ENCODE results near the gene IRGC. TPM values are rescaled to one million over a fixed set of nuclear protein-coding genes. Genes with fewer than 3 reads are reported as not detected.

The IRGC gene
- total and polyA plus RNA-seq, 2 of the 13 experiments (the other 11 are each of a cell fraction or from before 2014, with no cell fraction given) = not detected

- TF ChIP-seq PRDM10 (CRISPR knock-in tag; IDR thresholded peaks at IDR 0.05; ENCODE audit: low read depth) = no peak
- no peak for TF ChIP-seq ATF7-NPFF (CRISPR knock-in tag; IDR thresholded peaks at IDR 0.05; ENCODE audit: low read depth)
- no peak for TF ChIP-seq ATF3 (CRISPR knock-in tag; IDR thresholded peaks at IDR 0.05)
- TF ChIP-seq ZNF761 (CRISPR knock-in tag; conservative IDR thresholded peaks at IDR 0.05) = no peak
- TF ChIP-seq DRAP1 (CRISPR knock-in tag; IDR thresholded peaks at IDR 0.05) = no peak
- TF ChIP-seq CAMTA2 (CRISPR knock-in tag; IDR thresholded peaks at IDR 0.05; ENCODE audit: borderline replicate concordance) = no peak
- no peak for TF ChIP-seq TCF7 (IDR thresholded peaks at IDR 0.05; ENCODE audit: low read depth)
- no peak for TF ChIP-seq TMF1 (CRISPR knock-in tag; IDR thresholded peaks at IDR 0.05; ENCODE audit: low read depth)
- no peak for TF ChIP-seq ELK4 (CRISPR knock-in tag; IDR thresholded peaks at IDR 0.05; ENCODE audit: borderline replicate concordance)
- TF ChIP-seq TRIM24 (CRISPR knock-in tag; IDR thresholded peaks at IDR 0.05) = no peak
- TF ChIP-seq ZNF232 (CRISPR knock-in tag; IDR thresholded peaks at IDR 0.05; ENCODE audit: borderline replicate concordance) = no peak
- no peak for TF ChIP-seq TBX3 (IDR thresholded peaks at IDR 0.05; ENCODE audit: borderline replicate concordance)
- no peak for DNase-seq (ENCODE audit: low spot score)
- H3K9me3 ChIP-seq (ENCODE audit: low read length) = peaks cover 7% of the 10 kb centered on the region
- no peaks in the 10 kb centered on the region for H4K20me1 ChIP-seq (ENCODE audit: insufficient read depth, low read length)
- no peak overlapping the region for H2AFZ ChIP-seq (ENCODE audit: low read length)
- no peak for FAIRE-seq
- H3K27me3 ChIP-seq (ENCODE audit: control insufficient read depth in 1 of 2, insufficient read depth in 2 of 2, low read length in 2 of 2) = peaks cover 0 to 1% of the 10 kb centered on the region in 2 experiments; a peak in 1 of 5 replicates
- 75% methylated on average over 13 of the region's 13 CpGs for WGBS (ENCODE audit: low lambda C conversion rate)
- CTCF ChIA-PET (ENCODE audit: low intra/inter-chr PET ratio, low total read pairs) = no interaction called here
- no peaks in the 10 kb centered on the region for H3K79me2 ChIP-seq (ENCODE audit: insufficient read depth, low read length)
- intact Hi-C loops (cut with micrococcal nuclease; ENCODE audit: unreplicated experiment) = no loop called here
- H3K4me3 ChIP-seq (replicated peaks in 1 of 3; ENCODE audit: insufficient read depth in 1 of 3, low read depth in 2 of 3, low read length in 3 of 3) = no peak overlapping the region
- H3K36me3 ChIP-seq (replicated peaks in 1 of 2; ENCODE audit: control insufficient read depth in 1 of 2, insufficient read depth in 2 of 2, low read length in 2 of 2) = no peaks in the 10 kb centered on the region
- no peak overlapping the region for H3K27ac ChIP-seq (ENCODE audit: extremely low read length, insufficient read depth, low read length)
- POLR2A ChIA-PET = no interaction called here
- H3K4me1 ChIP-seq (ENCODE audit: insufficient read depth, low read length) = peaks cover 39% of the 10 kb centered on the region
- in situ Hi-C loops (cut with HindIII; ENCODE audit: extremely low pct_ligation_motif_present, low pct_unique_long_range_greater_than_20kb) = no loop called here
- no peak overlapping the region for H3K9ac ChIP-seq (ENCODE audit: insufficient read depth, low read depth, low read length)
- ATAC-seq = no peak
- no peak overlapping the region; the same call in 1 of the 2 replicates for H3K4me2 ChIP-seq (ENCODE audit: low read depth, low read length)
- BruUV-seq (replicated peaks) = no TSS peak
Observed at GRCh38 chr19:43700395-43701000, 15.4 kb upstream of the IRGC start.

Measured in HepG2 (cell line).